GM18502 (cell line): ENCODE data around the gene POLDIP3.
"Not testable (repeated sequence)": the region's sequence is repeated elsewhere in the genome, so short reads cannot be mapped to it uniquely, and the experiment has no call there.

ENCODE experiments used
- ATAC-seq: cut with Tn5 transposase; IDR thresholded peaks from one replicate; pipeline ENCODE4 v1.9.1; 2021; ENCODE audit warnings: mild to moderate bottlenecking; ENCODE audit not compliant: unreplicated experiment, poor library complexity

The POLDIP3 gene

DNA sequence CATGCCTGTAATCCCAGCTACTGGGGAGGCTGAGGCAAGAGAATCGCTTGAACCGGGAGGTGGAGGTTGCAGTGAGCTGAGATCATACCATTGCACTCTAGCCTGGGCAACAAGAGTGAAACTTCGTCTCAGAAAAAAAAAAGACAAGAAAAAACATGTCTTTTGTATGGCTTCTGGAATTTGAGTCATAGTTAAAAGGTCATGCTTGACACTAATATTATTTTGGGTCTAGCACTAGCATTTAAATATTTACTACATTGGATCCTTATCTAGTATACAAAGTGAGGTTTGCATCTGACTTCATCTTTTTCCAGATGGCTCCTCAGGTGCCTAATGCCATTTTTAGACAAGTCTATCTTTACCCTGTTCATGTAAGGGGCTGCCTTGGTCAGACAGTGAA is 50.7 kb downstream of the POLDIP3 start:
- not testable (repeated sequence) for ATAC-seq

DNA sequence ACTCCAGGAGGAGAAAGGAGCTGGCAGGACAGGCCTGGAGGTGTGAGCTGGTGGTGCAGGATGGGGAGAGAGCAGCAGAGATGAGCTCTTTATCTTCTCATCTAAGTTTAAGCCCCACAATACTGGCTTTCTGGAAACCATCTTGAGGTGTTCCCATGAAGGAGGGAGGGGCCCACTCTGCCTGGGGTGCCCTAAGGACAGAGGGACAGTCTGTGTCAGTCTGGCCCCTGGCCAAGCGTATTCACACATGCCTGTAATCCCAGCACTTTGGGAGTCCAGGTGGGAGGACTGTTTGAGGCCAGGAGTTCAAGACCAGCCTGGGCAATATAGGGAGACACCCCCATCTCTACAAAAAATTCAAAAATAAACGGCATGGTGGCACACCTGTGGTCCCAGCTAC is 52.0 kb downstream of the POLDIP3 start:
- ATAC-seq = no peak

DNA sequence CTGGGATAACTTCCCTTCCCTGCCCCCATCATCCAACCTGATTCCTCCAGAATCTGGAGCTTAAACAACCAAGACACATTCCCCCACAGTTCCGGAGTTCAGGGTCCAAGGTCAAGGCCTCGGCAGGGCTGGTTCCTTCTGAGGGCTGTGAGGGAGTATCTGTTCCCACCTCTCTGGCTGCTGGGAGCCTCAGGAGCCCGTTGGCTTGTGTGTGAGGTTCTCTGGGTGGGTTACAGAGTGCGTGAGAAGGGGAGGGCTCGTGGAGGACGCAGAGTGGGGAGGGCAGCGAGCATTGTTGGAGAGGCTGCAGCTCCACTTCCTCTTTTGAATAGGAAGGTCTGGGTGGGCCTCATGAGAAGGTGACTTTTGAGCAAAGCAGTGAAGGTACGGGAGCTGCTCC is 52.4 kb downstream of the POLDIP3 start:
- ATAC-seq = no peak

DNA sequence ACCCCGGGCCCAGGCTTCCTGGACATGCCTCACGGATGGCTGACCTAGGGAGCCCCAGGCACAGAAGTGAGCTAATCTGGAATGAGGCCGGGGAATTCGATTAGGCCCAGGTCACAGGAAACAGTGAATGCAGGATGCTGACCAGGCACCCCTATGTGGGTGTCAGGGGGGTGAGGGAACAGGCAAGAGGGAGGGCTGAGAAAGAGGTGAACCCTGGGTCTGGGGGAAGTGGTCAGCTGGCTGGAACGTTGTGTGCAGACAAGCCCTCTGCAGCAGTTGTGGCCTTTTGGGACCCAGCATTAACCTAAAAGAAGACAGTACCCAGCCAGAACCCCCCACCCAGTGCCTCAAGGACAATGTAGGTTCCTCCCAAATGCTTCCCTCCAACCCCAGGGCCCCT is 52.8 kb downstream of the POLDIP3 start:
- no peak for ATAC-seq

DNA sequence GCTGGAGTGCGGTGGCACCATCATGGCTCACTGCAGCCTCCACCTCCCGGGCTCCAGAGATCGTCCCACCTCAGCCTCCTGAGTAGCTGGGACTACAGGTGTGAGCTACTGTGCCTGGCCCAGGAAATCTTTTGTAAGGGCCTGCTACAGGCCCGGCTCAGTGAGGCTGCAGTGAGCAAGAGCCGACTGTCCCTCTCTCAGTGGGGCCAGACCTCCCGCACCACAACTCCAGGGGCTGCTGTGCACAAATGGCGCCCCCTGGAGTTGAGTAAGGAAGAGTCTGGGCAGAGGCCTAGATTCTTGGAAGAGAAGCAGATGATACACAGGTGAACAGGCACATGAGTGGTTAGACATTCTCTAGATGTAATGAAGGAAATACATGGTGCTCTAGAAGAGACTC is 53.9 kb downstream of the POLDIP3 start:
- ATAC-seq = no peak

DNA sequence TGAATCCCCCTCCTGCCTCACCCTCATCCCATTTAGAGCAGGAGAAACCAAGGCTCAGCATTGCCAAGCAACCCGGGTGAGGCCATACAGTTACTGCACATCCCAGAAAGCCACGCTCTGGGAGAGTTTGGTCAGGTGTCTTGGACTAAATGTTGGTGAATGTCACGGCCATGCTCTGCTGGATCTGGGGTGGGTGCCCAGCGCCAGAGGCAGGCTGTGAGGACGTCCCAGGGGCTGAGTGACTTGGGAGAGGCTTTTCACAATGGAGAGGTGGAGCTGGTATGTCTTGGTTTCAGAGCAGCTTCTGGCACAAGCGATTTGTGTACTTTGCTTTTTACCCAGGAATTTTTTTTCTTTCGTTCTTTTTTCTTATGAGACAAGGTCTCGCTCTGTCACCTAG is 54.3 kb downstream of the POLDIP3 start:
- ATAC-seq = no peak

- ATAC-seq = peak; percentile 65
Measured at GRCh38 chr22:42553475-42554361, 61.0 kb downstream of the POLDIP3 start, which contains the start of gene SERHL2. SERHL2 (plus strand) TSS chr22:42553956; CDS start chr22:42554021, 65 bp downstream.

DNA sequence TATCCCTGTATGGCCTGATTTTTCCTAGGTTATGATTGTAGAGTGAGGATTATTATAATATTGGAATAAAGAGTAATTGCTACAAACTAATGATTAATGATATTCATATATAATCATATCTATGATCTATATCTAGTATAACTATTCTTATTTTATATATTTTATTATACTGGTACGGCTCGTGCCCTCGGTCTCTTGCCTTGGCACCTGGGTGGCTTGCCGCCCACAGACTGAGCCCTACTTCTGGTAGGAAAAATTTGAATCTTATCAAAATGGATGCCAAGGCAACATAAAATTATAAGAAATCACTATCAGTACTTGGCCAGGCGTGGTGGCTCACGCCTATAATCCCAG is 62.4 kb downstream of the POLDIP3 start:
- not testable (repeated sequence) for ATAC-seq

- no peak for ATAC-seq
Measured at GRCh38 chr22:42549331-42550060, 65.2 kb downstream of the POLDIP3 start.

DNA sequence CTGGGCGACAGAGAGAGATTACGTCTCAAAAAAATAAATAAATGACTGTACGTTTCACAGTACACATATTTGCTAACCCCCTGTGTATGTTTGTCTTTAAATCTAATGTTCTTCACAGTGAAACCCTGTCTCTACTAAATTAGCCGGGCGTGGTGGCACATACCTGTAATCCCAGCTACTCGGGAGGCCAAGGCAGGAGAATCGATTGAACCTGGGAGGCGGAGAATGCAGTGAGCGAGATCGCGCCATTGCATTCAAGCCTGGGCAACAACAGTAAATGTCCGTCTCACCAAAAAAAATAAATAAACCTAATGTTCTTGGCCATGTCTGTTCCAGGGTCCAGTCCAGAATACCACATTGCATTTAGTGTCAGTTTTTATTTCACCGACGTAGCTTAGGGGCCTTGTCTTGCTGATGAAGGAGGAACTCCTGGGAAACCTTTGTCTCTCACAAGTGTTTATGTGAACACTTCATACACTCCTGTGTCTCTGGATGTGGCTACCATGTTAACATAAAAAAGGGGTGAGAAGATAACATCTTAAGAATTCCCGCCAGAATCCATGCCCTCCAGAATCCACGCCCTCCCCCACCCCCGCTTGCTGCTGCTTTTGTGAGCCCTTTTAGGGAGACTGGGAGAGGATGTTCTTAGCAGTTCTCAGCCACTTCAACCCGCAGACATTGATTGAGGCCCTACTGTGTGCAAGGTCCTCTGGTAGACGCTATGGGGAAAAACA is 65.9 kb downstream of the POLDIP3 start:
- ATAC-seq = no peak

GRCh38 chr22:42548126-42548525 is 66.6 kb downstream of the POLDIP3 start:
- ATAC-seq = not testable (repeated sequence)

GRCh38 chr22:42547562-42547961 is 67.1 kb downstream of the POLDIP3 start:
- no peak for ATAC-seq

DNA sequence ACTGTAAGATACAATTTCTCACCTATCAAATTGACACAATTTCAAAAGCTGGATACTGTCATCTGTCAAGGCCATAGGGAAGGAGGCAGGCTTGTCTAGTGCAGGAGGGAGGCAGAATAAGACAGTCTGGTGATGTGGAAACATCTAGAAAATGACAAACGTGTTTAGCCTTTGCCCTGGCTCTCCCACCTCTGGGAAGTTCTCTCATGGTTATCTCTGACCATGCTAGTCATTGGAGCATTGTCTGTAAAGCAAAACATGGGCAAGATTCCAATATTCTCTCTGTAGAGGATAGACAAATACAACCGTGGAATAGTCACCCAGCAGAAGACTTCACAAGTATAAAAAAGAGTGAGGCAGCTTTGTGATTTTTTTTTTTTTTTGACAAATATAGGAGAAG is 70.0 kb downstream of the POLDIP3 start:
- ATAC-seq = no peak

DNA sequence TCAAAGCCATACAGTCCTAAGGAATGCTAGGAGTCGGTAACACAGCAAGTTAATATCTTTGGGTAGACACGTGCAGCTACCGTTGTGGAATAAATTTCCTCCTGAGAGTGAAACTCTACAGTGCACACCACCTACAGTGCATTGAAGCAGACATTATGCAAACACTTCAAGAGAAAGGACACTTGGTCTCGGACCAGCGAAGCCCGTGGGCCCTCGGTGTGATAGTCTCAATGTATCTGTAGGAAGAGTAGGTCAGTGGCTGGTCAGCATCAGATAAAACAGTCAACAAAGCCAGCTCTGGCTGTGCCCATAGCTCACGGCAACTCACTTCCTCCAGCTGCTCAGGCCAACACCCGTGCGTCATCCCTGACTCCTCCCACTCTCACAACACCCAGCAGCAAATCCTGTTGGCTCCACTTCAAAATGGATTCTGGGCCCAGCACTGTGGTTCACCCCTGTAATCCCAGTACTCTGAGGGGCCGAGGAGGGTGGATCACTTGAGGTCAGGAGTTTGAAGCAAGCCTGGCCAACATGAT is 75.4 kb downstream of the POLDIP3 start:
- ATAC-seq = peak; percentile 62

GRCh38 chr22:42537199-42537831 is 77.4 kb downstream of the POLDIP3 start:
- peak; percentile 43 for ATAC-seq

DNA sequence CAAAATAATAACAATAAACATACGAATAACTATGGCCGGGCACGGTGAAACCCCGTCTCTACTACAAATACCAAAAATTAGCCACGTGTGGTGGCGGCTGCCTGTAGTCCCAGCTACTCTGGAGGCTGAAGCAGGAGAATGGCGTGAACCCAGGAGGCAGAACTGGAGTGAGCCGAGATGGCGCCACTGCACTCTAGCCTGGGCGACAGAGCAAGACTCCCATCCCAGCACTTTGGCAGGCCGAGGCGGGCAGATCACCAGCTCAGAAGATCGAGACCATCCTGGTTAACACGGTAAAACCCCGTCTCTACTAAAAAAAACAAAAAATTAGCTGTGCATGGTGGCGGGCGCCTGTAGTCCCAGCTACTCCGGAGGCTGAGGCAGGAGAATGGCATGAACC is 78.0 kb downstream of the POLDIP3 start:
- not testable (repeated sequence) for ATAC-seq

- ATAC-seq = no peak
Measured at GRCh38 chr22:42536166-42536565, 78.5 kb downstream of the POLDIP3 start.

DNA sequence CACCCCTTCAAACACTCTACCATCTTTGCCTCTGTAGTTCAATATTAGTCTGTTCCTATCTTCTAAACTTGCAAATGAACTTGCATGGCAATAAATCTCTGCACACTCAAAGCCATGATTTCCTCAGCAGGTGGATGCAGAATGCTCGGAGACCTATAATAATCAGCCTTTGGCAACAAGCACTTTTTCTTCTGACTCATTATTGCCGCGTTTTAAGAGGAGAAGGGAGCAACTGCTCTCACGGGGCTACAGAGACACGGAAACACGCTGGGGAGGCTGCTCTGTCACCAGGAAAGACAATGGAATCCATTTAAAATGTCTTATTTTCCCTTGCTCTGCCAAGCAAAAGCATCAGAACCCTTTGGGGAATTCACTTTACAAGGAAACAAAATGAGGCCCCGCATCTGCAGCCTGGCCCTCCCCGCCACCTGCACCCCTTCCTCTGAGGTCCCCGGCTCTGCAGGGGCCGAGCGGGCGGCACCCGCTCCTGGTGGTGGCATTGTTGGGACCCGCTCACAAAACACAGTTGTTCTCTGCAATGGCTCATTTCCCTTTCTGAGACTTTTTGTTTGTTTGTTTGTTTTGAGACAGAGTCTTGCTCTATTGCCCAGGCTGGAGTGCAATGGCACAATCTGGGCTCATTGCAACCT is 79.5 kb downstream of the POLDIP3 start:
- ATAC-seq = not testable (repeated sequence)
